K562 (cell line): Measurements from ENCODE around the gene NPTX2. TPM values are rescaled to one million over a fixed set of nuclear protein-coding genes. Genes with fewer than 3 reads are reported as not detected.

Experiments
- ATAC-seq: fragments of 200-7000 bp; cut with Tn5 transposase; 3 replicates; pipeline ENCODE4 v1.9.1; 2020; ENCODE audit warnings: moderate library complexity
- BruUV-seq: library from RNA; stranded (reverse); fragments of 400-500 nt; replicated peaks from 2 replicates; lab custom pipeline; 2021; lab: Mats Ljungman, UMichigan
- CTCF ChIA-PET: fragments of 300-600 bp; formaldehyde crosslinking; extraction: SDS; loops from one replicate; lab custom pipeline; 2021; ENCODE audit warnings: low intra/inter-chr PET ratio; lab: Yijun Ruan, JAX
- POLR2A ChIA-PET: fragments of 300-600, 350-650 bp; sonication (Branson Sonifier 250); formaldehyde crosslinking; extraction: SDS; loops from one replicate; lab custom pipeline; 2021; ENCODE audit warnings: antibody characterized with exemption, inconsistent platforms; lab: Yijun Ruan, JAX
- DNase-seq, 4 experiments: peaks; one replicate each; pipeline versions ENCODE4 v3.0.0 to v3.0.0-alpha.2; 2011 to 2018; ENCODE audit warnings: low spot score in 3 of 4, mixed read lengths in 3 of 4; ENCODE audit errors: extremely low read depth in 1 of 4
- FAIRE-seq: peaks from 2 replicates; lab custom pipeline; 2011; peaks lifted over from hg19 to GRCh38; lab: Jason Lieb, UNC
- H2AFZ ChIP-seq: 2 replicates; pipeline ENCODE4 v1.6.0; 2011; ENCODE audit warnings: low read depth, low read length, control low read depth, inconsistent platforms
- H3K27ac ChIP-seq: fragments of 200-600 bp; 3 replicates; pipeline ENCODE4 v1.8.0; 2011; ENCODE audit warnings: low read depth, mild to moderate bottlenecking, control low read depth, inconsistent platforms, low read length, moderate library complexity, mixed read lengths; ENCODE audit errors: extremely low read depth
- H3K27me3 ChIP-seq, 2 experiments: fragments of 300-600 bp in 1 of 2; 2 replicates in 1 of 2; 3 replicates in 1 of 2; pipeline versions ENCODE4 v1.6.0 to v1.8.0; 2011; ENCODE audit warnings: inconsistent platforms in 2 of 2, low read length in 2 of 2, mild to moderate bottlenecking in 1 of 2, mixed read lengths in 1 of 2, moderate library complexity in 1 of 2; ENCODE audit not compliant: control insufficient read depth in 2 of 2, insufficient read depth in 2 of 2
- H3K36me3 ChIP-seq: fragments of 300-600 bp; 3 replicates; pipeline ENCODE4 v1.8.0; 2011; ENCODE audit warnings: mild to moderate bottlenecking, low read length, inconsistent platforms; ENCODE audit not compliant: control insufficient read depth, insufficient read depth
- H3K4me1 ChIP-seq, 2 experiments: fragments of 200-600 bp in 1 of 2; replicated peaks in 1 of 2; 2 replicates in 1 of 2; 3 replicates in 1 of 2; pipeline versions ENCODE4 v1.5.1 to v1.8.0; 2011; ENCODE audit warnings: inconsistent platforms in 2 of 2, low read length in 2 of 2, mild to moderate bottlenecking in 1 of 2, mixed read lengths in 1 of 2, moderate library complexity in 1 of 2; ENCODE audit not compliant: control insufficient read depth in 2 of 2, insufficient read depth in 2 of 2
- H3K4me2 ChIP-seq: 2 replicates; pipeline ENCODE4 v1.6.1; 2011; ENCODE audit warnings: low read length, control low read depth, inconsistent platforms, mixed read lengths; ENCODE audit not compliant: insufficient read depth
- H3K4me3 ChIP-seq: fragments of 200-600 bp; sonication (generic), shearing (Covaris generic); 2 replicates; pipeline ENCODE4 v1.5.1; 2016; ENCODE audit warnings: control low read depth, inconsistent platforms
- H3K79me2 ChIP-seq: fragments of 200-600 bp; 3 replicates; pipeline ENCODE4 v1.8.0; 2011; ENCODE audit warnings: low read length, inconsistent platforms; ENCODE audit not compliant: control insufficient read depth, insufficient read depth
- H3K9ac ChIP-seq, 2 experiments: 2 replicates each; pipeline versions ENCODE4 v1.6.0 to v1.6.1; 2011; ENCODE audit warnings: low read depth in 2 of 2, low read length in 2 of 2, control low read depth in 1 of 2, inconsistent platforms in 1 of 2, mild to moderate bottlenecking in 1 of 2, mixed read lengths in 1 of 2; ENCODE audit not compliant: insufficient read depth in 1 of 2
- H3K9me1 ChIP-seq: one replicate; pipeline ENCODE4 v1.6.0; 2011; ENCODE audit warnings: inconsistent platforms, mild to moderate bottlenecking, low read length, moderate library complexity; ENCODE audit not compliant: control insufficient read depth, insufficient read depth
- H3K9me3 ChIP-seq: replicated peaks from 2 replicates; pipeline ENCODE4 v1.5.1; 2011; ENCODE audit warnings: low read depth, low read length, inconsistent platforms; ENCODE audit not compliant: control insufficient read depth, insufficient read depth
- H4K20me1 ChIP-seq: replicated peaks from 2 replicates; pipeline ENCODE4 v1.6.1; 2011; ENCODE audit warnings: low read length, inconsistent platforms, mixed read lengths; ENCODE audit not compliant: control insufficient read depth, insufficient read depth
- HDGF ChIP-seq: fragments of 450-650 bp; IDR thresholded peaks from 2 replicates; pipeline ENCODE4 v1.6.1; 2016
- ILF3 ChIP-seq: fragments of 450-650 bp; IDR thresholded peaks from 2 replicates; pipeline ENCODE4 v1.6.1; 2018; ENCODE audit warnings: antibody characterized with exemption, mild to moderate bottlenecking, moderate library complexity, borderline replicate concordance
- MYNN ChIP-seq, 2 experiments: sonication (generic); formaldehyde crosslinking in 1 of 2; IDR thresholded peaks; 2 replicates each; pipeline versions ENCODE4 v1.5.0 to v1.6.1; 2016 to 2020; ENCODE audit warnings: antibody characterized with exemption in 1 of 2, missing genetic modification reagents in 1 of 2
- USF2 ChIP-seq: sonication (generic); formaldehyde crosslinking; IDR thresholded peaks from 2 replicates; pipeline ENCODE4 v1.5.0; 2020; ENCODE audit warnings: missing genetic modification reagents
- ZNF24 ChIP-seq: fragments of 450-650 bp; IDR thresholded peaks from 2 replicates; pipeline ENCODE4 v1.6.1; 2016
- ZNF354B ChIP-seq: fragments of 250-450 bp; sonication (Bioruptor Pico); IDR thresholded peaks from 2 replicates; pipeline ENCODE4 v1.4.0; 2020
- WGBS: fragments of 100-300 bp; shearing (Covaris generic); methylation state at CpG from one replicate; pipeline ENCODE4 v1.1.6; 2016; ENCODE audit warnings: low coverage, mixed read lengths; ENCODE audit not compliant: insufficient coverage; ENCODE audit errors: missing lambda C conversion rate; 5-methylcytosine and 5-hydroxymethylcytosine counted together
- in situ Hi-C: fragments of 300-500 bp; cut with MboI; formaldehyde crosslinking; loops from 4 replicates; pipeline ENCODE4 v1.15.0; 2018; ENCODE audit warnings: inconsistent platforms, mixed read lengths
- intact Hi-C: fragments of 100-400 bp; cut with micrococcal nuclease; formaldehyde crosslinking; loops from 2 replicates; pipeline ENCODE4 v1.14.2; 2022
- polyA plus RNA-seq, 8 experiments: library from polyadenylated mRNA; depleted of rRNA in 4 of 8; stranded (reverse) in 5 of 8; unstranded in 3 of 8; fragments of >200 nt; fragmentation: Nextera tagmentation in 2 of 8; fragmentation: Illumina TruSeq in 1 of 8; extraction: Ambion mirVana in 2 of 8; extraction: Trizol in 1 of 8; gene quantifications; 2 replicates each; pipeline versions ENCODE4 v1.2.1 to v1.2.3, GENCODE V29; 2011 to 2014; ENCODE audit warnings: inconsistent platforms in 1 of 8, missing spikeins in 1 of 8
- total RNA-seq, 7 experiments: library from RNA; depleted of rRNA in 6 of 7; stranded (reverse); fragments of >200 nt in 6 of 7; fragmentation: Illumina TruSeq in 2 of 7; extraction: Trizol in 2 of 7; gene quantifications; 2 replicates each; pipeline versions ENCODE4 v1.2.1 to v1.2.3, GENCODE V29; 2011 to 2021; ENCODE audit warnings: low replicate concordance in 1 of 7
- TF ChIP-seq, protein P1 (sequence below): fragments of 250-450 bp; sonication (Bioruptor Pico); IDR thresholded peaks from 2 replicates; pipeline ENCODE4 v1.5.0; 2022; ENCODE audit warnings: mild to moderate bottlenecking
- TF ChIP-seq, protein P2 (sequence below): IDR thresholded peaks from 3 replicates; pipeline ENCODE4 v1.6.1; 2011; ENCODE audit warnings: borderline replicate concordance, mild to moderate bottlenecking, moderate library complexity; ENCODE audit not compliant: insufficient read length; ENCODE audit errors: extremely low read depth

NPTX2 gene
- total and polyA plus RNA-seq, 9 of the 15 experiments (the other 6 are each of a cell fraction or from before 2014, with no cell fraction given), result 0.07 TPM; not detected in 8

GRCh38 chr7:98659756-98660155 lies 42.7 kb downstream of the NPTX2 start:
- no peaks in the 10 kb centered on the region for H3K9me1 ChIP-seq
- no peak overlapping the region for H3K9ac ChIP-seq
- ChIA-PET POLR2A (no interaction called here), CTCF (no interaction called here)
- no peak overlapping the region for H3K4me3 ChIP-seq
- DNase-seq (no peak), FAIRE-seq (no peak), ATAC-seq (no peak)
- TF ChIP-seq HDGF (no peak), ZNF354B (CRISPR knock-in tag) (no peak), ILF3 (no peak), MYNN (IDR thresholded peaks at IDR 0.05) (no peak), MYNN (CRISPR knock-in tag; IDR thresholded peaks at IDR 0.05) (no peak), ZNF24 (no peak), USF2 (CRISPR knock-in tag) (no peak)
- TF ChIP-seq, protein P1, sequence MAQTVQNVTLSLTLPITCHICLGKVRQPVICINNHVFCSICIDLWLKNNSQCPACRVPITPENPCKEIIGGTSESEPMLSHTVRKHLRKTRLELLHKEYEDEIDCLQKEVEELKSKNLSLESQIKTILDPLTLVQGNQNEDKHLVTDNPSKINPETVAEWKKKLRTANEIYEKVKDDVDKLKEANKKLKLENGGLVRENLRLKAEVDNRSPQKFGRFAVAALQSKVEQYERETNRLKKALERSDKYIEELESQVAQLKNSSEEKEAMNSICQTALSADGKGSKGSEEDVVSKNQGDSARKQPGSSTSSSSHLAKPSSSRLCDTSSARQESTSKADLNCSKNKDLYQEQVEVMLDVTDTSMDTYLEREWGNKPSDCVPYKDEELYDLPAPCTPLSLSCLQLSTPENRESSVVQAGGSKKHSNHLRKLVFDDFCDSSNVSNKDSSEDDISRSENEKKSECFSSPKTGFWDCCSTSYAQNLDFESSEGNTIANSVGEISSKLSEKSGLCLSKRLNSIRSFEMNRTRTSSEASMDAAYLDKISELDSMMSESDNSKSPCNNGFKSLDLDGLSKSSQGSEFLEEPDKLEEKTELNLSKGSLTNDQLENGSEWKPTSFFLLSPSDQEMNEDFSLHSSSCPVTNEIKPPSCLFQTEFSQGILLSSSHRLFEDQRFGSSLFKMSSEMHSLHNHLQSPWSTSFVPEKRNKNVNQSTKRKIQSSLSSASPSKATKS (CRISPR knock-in tag), result no peak
- TF ChIP-seq, protein P2, sequence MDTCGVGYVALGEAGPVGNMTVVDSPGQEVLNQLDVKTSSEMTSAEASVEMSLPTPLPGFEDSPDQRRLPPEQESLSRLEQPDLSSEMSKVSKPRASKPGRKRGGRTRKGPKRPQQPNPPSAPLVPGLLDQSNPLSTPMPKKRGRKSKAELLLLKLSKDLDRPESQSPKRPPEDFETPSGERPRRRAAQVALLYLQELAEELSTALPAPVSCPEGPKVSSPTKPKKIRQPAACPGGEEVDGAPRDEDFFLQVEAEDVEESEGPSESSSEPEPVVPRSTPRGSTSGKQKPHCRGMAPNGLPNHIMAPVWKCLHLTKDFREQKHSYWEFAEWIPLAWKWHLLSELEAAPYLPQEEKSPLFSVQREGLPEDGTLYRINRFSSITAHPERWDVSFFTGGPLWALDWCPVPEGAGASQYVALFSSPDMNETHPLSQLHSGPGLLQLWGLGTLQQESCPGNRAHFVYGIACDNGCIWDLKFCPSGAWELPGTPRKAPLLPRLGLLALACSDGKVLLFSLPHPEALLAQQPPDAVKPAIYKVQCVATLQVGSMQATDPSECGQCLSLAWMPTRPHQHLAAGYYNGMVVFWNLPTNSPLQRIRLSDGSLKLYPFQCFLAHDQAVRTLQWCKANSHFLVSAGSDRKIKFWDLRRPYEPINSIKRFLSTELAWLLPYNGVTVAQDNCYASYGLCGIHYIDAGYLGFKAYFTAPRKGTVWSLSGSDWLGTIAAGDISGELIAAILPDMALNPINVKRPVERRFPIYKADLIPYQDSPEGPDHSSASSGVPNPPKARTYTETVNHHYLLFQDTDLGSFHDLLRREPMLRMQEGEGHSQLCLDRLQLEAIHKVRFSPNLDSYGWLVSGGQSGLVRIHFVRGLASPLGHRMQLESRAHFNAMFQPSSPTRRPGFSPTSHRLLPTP, result no peak
- in situ Hi-C loops (no loop called here), intact Hi-C loops (no loop called here)
- H3K4me1 ChIP-seq, result no peaks in the 10 kb centered on the region
- 0 out of 2 replicates have a peak, but pooled peaks cover 3% of the 10 kb centered on the region for H3K9me3 ChIP-seq
- H3K4me2 ChIP-seq, result no peak overlapping the region
- H3K27ac ChIP-seq, result no peak overlapping the region
- peaks cover 7 to 40% of the 10 kb centered on the region in 2 experiments; a peak in 4 of 5 replicates for H3K27me3 ChIP-seq
- no TSS peak for BruUV-seq
- 0% methylated on average over 2 of the region's 3 CpGs for WGBS
- no peaks in the 10 kb centered on the region for H3K79me2 ChIP-seq
- H4K20me1 ChIP-seq, result no peaks in the 10 kb centered on the region
- H3K36me3 ChIP-seq, result no peaks in the 10 kb centered on the region
- no peak overlapping the region for H2AFZ ChIP-seq
